ENCODE measurements around the gene ENPP7.

ENPP7 gene

DNA sequence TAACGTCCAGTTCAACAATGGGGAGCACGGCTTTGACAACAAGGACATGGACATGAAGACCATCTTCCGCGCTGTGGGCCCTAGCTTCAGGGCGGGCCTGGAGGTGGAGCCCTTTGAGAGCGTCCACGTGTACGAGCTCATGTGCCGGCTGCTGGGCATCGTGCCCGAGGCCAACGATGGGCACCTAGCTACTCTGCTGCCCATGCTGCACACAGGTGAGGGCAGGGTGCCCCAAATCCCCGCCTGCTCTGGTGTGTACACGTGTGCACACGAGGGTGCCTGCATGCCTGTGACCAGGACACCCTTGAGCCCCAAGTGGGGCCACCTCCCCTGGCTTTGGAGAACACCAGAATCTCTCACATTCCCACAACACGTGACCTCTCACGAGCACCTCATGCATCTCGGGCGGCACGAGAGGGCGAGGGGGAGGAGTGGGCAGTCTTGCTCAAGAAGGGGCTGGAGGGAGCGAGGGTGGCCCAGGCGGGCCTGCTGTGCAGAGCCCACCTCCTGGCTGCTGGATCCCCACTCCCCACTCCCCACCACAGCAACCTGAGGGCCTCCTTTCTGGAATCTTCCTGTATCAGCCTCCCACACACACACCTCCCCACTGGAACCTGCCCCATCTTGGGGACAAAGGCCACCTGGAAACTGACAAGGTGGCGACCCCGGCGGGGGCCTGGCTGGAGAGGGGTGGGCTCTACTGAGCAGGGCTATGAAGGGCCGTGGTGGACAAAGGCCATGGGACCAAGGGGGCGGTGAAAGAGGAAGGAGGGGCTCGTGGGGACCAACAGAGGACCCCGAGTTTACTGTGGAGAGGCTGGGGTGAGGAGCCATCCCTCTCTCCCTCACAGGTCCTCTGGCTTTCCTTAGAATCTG is 6.5 kb downstream of the ENPP7 start:
- H3K9ac ChIP-seq (ENCODE audit: low read length), result no peak overlapping the region
- no peaks in the 10 kb centered on the region for H3K9me3 ChIP-seq (ENCODE audit: control insufficient read depth, insufficient read depth, low read depth, low read length)
- H3K27ac ChIP-seq (ENCODE audit: low read depth, low read length), result no peak overlapping the region
- H3K4me3 ChIP-seq (ENCODE audit: low read depth, low read length), result no peak overlapping the region
- H3K27me3 ChIP-seq (ENCODE audit: control insufficient read depth, insufficient read depth, low read length), result peaks cover 40% of the 10 kb centered on the region
- no peaks in the 10 kb centered on the region for H3K36me3 ChIP-seq (ENCODE audit: control insufficient read depth, insufficient read depth, low read length)
- H3K4me1 ChIP-seq (ENCODE audit: control insufficient read depth, insufficient read depth, low read length), result peaks cover 2% of the 10 kb centered on the region; the same call in 1 of the 2 replicates

- Histone ChIP-seq H3K27me3 (ENCODE audit: control insufficient read depth, insufficient read depth, low read length) (peaks cover 48% of the 10 kb centered on the region), H3K36me3 (ENCODE audit: control insufficient read depth, insufficient read depth, low read length) (no peaks in the 10 kb centered on the region), H3K4me3 (ENCODE audit: low read depth, low read length) (no peak overlapping the region), H3K27ac (ENCODE audit: low read depth, low read length) (no peak overlapping the region), H3K9me3 (ENCODE audit: control insufficient read depth, insufficient read depth, low read depth, low read length) (no peaks in the 10 kb centered on the region), H3K9ac (ENCODE audit: low read length) (no peak overlapping the region), H3K4me1 (ENCODE audit: control insufficient read depth, insufficient read depth, low read length) (peaks cover 3% of the 10 kb centered on the region; the same call in 1 of the 2 replicates)
These were observed 7.3 kb downstream of the ENPP7 start for GRCh38 chr17:79737922-79738578.

GRCh38 chr17:79738643-79739042 is 7.9 kb downstream of the ENPP7 start:
- no peaks in the 10 kb centered on the region for H3K9me3 ChIP-seq (ENCODE audit: control insufficient read depth, insufficient read depth, low read depth, low read length)
- H3K4me3 ChIP-seq (ENCODE audit: low read depth, low read length), result no peak overlapping the region
- no peaks in the 10 kb centered on the region for H3K36me3 ChIP-seq (ENCODE audit: control insufficient read depth, insufficient read depth, low read length)
- peaks cover 54% of the 10 kb centered on the region for H3K27me3 ChIP-seq (ENCODE audit: control insufficient read depth, insufficient read depth, low read length)
- H3K9ac ChIP-seq (ENCODE audit: low read length), result no peak overlapping the region
- peaks cover 3% of the 10 kb centered on the region; the same call in 1 of the 2 replicates for H3K4me1 ChIP-seq (ENCODE audit: control insufficient read depth, insufficient read depth, low read length)
- no peak overlapping the region for H3K27ac ChIP-seq (ENCODE audit: low read depth, low read length)

GRCh38 chr17:79739148-79740062 is 8.7 kb downstream of the ENPP7 start:
- Histone ChIP-seq H3K9me3 (ENCODE audit: control insufficient read depth, insufficient read depth, low read depth, low read length) (no peaks in the 10 kb centered on the region), H3K27ac (ENCODE audit: low read depth, low read length) (no peak overlapping the region), H3K4me1 (ENCODE audit: control insufficient read depth, insufficient read depth, low read length) (peaks cover 3% of the 10 kb centered on the region; the same call in 1 of the 2 replicates), H3K36me3 (ENCODE audit: control insufficient read depth, insufficient read depth, low read length) (no peaks in the 10 kb centered on the region), H3K27me3 (ENCODE audit: control insufficient read depth, insufficient read depth, low read length) (peaks cover 57% of the 10 kb centered on the region), H3K4me3 (ENCODE audit: low read depth, low read length) (no peak overlapping the region), H3K9ac (ENCODE audit: low read length) (no peak overlapping the region)

DNA sequence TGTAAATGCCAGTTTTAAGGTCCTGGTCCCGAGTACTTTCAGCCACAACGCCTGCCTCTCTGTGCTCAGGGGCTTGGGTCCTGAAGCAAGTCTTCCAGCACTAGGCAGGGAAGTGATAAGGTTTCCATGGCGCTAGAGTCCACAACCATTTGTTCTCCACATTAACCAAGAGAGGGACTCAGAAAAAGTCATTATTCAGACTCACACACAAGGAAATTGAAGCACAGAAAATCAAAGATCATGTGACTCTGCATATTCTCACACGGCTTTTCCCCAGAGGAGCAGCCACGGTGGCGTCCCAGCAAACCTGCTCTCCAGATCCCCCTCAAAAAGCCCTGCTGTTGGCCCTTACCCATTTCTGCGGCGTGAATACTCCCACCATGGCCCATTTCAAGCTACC is 9.7 kb downstream of the ENPP7 start:
- H3K27ac ChIP-seq (ENCODE audit: low read depth, low read length), result no peak overlapping the region
- H3K9me3 ChIP-seq (ENCODE audit: control insufficient read depth, insufficient read depth, low read depth, low read length), result no peaks in the 10 kb centered on the region
- peaks cover 3% of the 10 kb centered on the region; the same call in 1 of the 2 replicates for H3K4me1 ChIP-seq (ENCODE audit: control insufficient read depth, insufficient read depth, low read length)
- no peak overlapping the region for H3K4me3 ChIP-seq (ENCODE audit: low read depth, low read length)
- no peak overlapping the region for H3K9ac ChIP-seq (ENCODE audit: low read length)
- peaks cover 62% of the 10 kb centered on the region for H3K27me3 ChIP-seq (ENCODE audit: control insufficient read depth, insufficient read depth, low read length)
- H3K36me3 ChIP-seq (ENCODE audit: control insufficient read depth, insufficient read depth, low read length), result no peaks in the 10 kb centered on the region

GRCh38 chr17:79741401-79741750 is 10.6 kb downstream of the ENPP7 start:
- H3K9ac ChIP-seq (ENCODE audit: low read length), result no peak overlapping the region

DNA sequence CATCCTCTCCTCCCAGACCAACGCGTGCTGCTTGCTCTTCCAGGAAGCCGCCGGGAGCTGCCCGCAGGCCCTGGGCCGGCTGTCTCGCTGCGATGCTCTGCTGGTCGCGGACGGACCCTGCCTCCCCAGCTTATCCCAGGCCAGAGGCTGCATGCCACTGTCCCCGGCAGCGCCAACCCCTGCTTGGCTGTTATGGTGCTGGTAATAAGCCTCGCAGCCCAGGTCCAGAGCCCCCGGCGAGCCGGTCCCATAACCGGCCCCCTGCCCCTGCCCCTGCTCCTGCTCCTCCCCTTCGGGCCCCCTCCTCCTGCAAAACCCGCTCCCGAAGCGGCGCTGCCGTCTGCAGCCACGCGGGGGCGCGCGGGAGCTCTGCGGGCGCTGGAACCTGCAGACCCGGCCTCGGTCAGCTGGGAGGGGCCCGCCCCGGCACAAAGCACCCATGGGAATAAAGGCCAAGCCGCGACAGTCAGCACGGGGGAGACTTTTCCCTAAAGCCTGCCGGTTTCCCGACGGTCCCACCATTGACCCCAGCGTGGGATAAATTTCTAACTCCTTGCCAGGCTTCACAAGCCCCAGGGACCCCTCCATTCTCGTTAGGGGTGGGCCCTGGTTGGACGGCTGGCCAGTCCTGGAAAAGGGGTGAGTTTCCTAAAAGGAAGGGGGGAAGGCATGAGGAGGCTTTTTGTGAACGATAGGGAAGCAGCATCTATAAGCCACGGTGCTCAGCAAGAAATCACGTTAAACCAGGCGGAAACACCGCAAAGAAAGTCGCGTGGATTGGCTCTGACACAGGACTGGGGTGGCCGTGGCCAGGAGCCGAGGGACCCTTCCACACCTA is 11.2 kb downstream of the ENPP7 start:
- Histone ChIP-seq H3K27ac (ENCODE audit: low read depth, low read length) (no peak overlapping the region), H3K27me3 (ENCODE audit: control insufficient read depth, insufficient read depth, low read length) (peaks cover 75% of the 10 kb centered on the region), H3K4me1 (ENCODE audit: control insufficient read depth, insufficient read depth, low read length) (peaks cover 10% of the 10 kb centered on the region), H3K9me3 (ENCODE audit: control insufficient read depth, insufficient read depth, low read depth, low read length) (no peaks in the 10 kb centered on the region), H3K36me3 (ENCODE audit: control insufficient read depth, insufficient read depth, low read length) (no peaks in the 10 kb centered on the region), H3K9ac (ENCODE audit: low read length) (no peak overlapping the region), H3K4me3 (ENCODE audit: low read depth, low read length) (peak overlapping the region; percentile 70)

More at GRCh38 chr17:79741401-79741750, 10.6 kb downstream of the ENPP7 start:
- Histone ChIP-seq H3K9me3 (ENCODE audit: control insufficient read depth, insufficient read depth, low read depth, low read length) (no peaks in the 10 kb centered on the region), H3K36me3 (ENCODE audit: control insufficient read depth, insufficient read depth, low read length) (no peaks in the 10 kb centered on the region), H3K27me3 (ENCODE audit: control insufficient read depth, insufficient read depth, low read length) (peaks cover 69% of the 10 kb centered on the region), H3K4me1 (ENCODE audit: control insufficient read depth, insufficient read depth, low read length) (peaks cover 4% of the 10 kb centered on the region), H3K27ac (ENCODE audit: low read depth, low read length) (no peak overlapping the region), H3K4me3 (ENCODE audit: low read depth, low read length) (peak overlapping the region; percentile 70)

- Histone ChIP-seq H3K4me3 (ENCODE audit: low read depth, low read length) (no peak overlapping the region), H3K36me3 (ENCODE audit: control insufficient read depth, insufficient read depth, low read length) (no peaks in the 10 kb centered on the region), H3K27ac (ENCODE audit: low read depth, low read length) (no peak overlapping the region), H3K27me3 (ENCODE audit: control insufficient read depth, insufficient read depth, low read length) (peaks cover 80% of the 10 kb centered on the region), H3K9ac (ENCODE audit: low read length) (no peak overlapping the region), H3K4me1 (ENCODE audit: control insufficient read depth, insufficient read depth, low read length) (peaks cover 11% of the 10 kb centered on the region), H3K9me3 (ENCODE audit: control insufficient read depth, insufficient read depth, low read depth, low read length) (no peaks in the 10 kb centered on the region)
These were observed 11.8 kb downstream of the ENPP7 start for GRCh38 chr17:79742589-79742918.

GRCh38 chr17:79742951-79743476 is 12.3 kb downstream of the ENPP7 start:
- no peak overlapping the region for H3K9ac ChIP-seq (ENCODE audit: low read length)
- H3K4me1 ChIP-seq (ENCODE audit: control insufficient read depth, insufficient read depth, low read length), result peaks cover 16% of the 10 kb centered on the region
- H3K9me3 ChIP-seq (ENCODE audit: control insufficient read depth, insufficient read depth, low read depth, low read length), result no peaks in the 10 kb centered on the region
- H3K36me3 ChIP-seq (ENCODE audit: control insufficient read depth, insufficient read depth, low read length), result no peaks in the 10 kb centered on the region
- H3K27me3 ChIP-seq (ENCODE audit: control insufficient read depth, insufficient read depth, low read length), result peaks cover 83% of the 10 kb centered on the region
- H3K27ac ChIP-seq (ENCODE audit: low read depth, low read length), result no peak overlapping the region
- H3K4me3 ChIP-seq (ENCODE audit: low read depth, low read length), result no peak overlapping the region

GRCh38 chr17:79743614-79744013 is 12.9 kb downstream of the ENPP7 start:
- H3K4me1 ChIP-seq (ENCODE audit: control insufficient read depth, insufficient read depth, low read length), result peaks cover 16% of the 10 kb centered on the region
- H3K27ac ChIP-seq (ENCODE audit: low read depth, low read length), result no peak overlapping the region
- H3K27me3 ChIP-seq (ENCODE audit: control insufficient read depth, insufficient read depth, low read length), result peaks cover 83% of the 10 kb centered on the region
- no peak overlapping the region for H3K4me3 ChIP-seq (ENCODE audit: low read depth, low read length)
- H3K36me3 ChIP-seq (ENCODE audit: control insufficient read depth, insufficient read depth, low read length), result no peaks in the 10 kb centered on the region
- H3K9ac ChIP-seq (ENCODE audit: low read length), result no peak overlapping the region
- H3K9me3 ChIP-seq (ENCODE audit: control insufficient read depth, insufficient read depth, low read depth, low read length), result no peaks in the 10 kb centered on the region

All from HUES6 (cell line).